Measurements from ENCODE around the gene MS4A4A.

DNA sequence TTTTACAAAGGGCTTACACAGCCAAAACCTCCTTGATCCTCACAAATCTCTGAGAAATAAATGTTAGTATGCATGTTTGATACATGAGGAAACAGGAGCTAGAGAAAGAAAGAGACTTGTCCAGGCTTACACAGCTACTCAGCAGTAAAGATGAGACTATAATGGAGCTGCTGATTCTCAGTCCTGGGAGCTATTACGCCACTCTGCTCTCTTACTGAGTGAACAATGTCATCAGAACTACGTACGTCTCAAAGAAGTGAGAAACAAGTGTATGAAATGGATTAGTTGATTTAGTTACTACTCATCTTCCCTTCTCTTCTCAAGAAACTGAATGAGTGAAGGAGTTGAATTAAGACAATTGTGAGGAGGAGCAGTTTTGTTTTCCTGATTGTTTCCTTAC lies 58.9 kb downstream of the MS4A4A start:
- TF ChIP-seq, protein P1, sequence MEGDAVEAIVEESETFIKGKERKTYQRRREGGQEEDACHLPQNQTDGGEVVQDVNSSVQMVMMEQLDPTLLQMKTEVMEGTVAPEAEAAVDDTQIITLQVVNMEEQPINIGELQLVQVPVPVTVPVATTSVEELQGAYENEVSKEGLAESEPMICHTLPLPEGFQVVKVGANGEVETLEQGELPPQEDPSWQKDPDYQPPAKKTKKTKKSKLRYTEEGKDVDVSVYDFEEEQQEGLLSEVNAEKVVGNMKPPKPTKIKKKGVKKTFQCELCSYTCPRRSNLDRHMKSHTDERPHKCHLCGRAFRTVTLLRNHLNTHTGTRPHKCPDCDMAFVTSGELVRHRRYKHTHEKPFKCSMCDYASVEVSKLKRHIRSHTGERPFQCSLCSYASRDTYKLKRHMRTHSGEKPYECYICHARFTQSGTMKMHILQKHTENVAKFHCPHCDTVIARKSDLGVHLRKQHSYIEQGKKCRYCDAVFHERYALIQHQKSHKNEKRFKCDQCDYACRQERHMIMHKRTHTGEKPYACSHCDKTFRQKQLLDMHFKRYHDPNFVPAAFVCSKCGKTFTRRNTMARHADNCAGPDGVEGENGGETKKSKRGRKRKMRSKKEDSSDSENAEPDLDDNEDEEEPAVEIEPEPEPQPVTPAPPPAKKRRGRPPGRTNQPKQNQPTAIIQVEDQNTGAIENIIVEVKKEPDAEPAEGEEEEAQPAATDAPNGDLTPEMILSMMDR (IDR thresholded peaks at IDR 0.05; ENCODE audit: borderline replicate concordance, extremely low read depth, low read length, poor library complexity, severe bottlenecking): no peak
- no peak for TF ChIP-seq EZH2 (IDR thresholded peaks at IDR 0.05; ENCODE audit: borderline replicate concordance, low read depth, low read length, severe bottlenecking)
